ENCODE data around the gene LSM11. TPM values are rescaled to one million over a fixed set of nuclear protein-coding genes. Genes with fewer than 3 reads are reported as not detected.

LSM11 gene
- total RNA-seq, 3 donors from 2014 or later (not counting 1 experiment from before 2014, with no cell fraction given): 1.2 to 2.3 (median 2.0) TPM

DNA sequence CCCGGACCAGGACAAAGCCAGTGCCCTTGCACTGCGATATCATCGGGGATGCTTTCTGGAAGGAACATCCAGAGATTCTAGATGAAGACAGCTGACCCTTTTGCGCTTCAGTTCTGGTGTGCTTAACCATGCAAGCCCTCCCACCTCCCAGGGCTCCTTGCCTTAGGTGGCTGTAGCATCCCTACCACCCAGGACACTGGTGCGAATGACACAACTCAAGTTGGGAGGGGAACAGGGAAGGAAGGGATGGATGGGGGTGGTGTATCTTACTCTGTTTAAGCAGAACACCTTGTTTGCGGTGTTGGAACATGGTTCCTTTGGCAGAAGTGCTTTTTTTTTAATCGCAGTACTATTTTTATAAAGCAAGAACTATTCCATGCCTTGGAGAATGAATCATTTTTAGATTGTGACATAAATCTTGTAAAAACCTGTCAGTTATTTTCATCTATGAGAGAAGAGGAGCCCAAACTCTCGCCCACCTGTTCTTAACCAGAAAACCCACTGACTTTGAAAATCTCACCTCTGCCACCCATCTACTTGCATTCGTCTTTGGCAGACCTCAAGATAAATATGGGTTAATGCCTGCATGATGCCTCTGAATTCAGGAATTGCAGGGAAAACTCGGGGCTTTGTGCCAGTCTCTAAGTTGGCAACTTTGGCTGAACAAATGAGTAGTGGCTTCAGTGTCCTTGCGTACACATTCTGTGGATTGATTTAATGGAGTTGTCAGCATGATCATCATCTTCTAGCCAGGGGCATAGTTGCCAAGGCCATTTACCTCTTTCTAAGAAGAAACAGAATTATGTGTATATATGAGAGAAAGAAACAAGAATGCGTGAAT lies 3.9 kb upstream of the LSM11 start:
- intact Hi-C loops (cut with micrococcal nuclease): loop anchor here (5.0 kb wide), 1 partner anchor 67 kb away; the partner anchor contains the start of gene C5orf52
- Histone ChIP-seq H3K36me3 (ENCODE audit: control insufficient read depth, insufficient read depth, low read length) (peaks cover 6% of the 10 kb centered on the region), H3K27ac (ENCODE audit: low read length) (no peak overlapping the region), H3K4me3 (ENCODE audit: low read length) (no peak overlapping the region), H3K4me1 (ENCODE audit: control insufficient read depth, insufficient read depth, low read length) (peaks cover 10% of the 10 kb centered on the region), H3K9me3 (ENCODE audit: control insufficient read depth, insufficient read depth, low read length) (no peaks in the 10 kb centered on the region), H3K27me3 (ENCODE audit: control insufficient read depth, insufficient read depth, low read length) (no peaks in the 10 kb centered on the region)
- H3K9me3 Mint-ChIP-seq: no peaks in the 10 kb centered on the region
- peaks cover 6 to 16% of the 10 kb centered on the region in 2 donors for H3K4me1 Mint-ChIP-seq
- ATAC-seq (no peak), DNase-seq (no peak)
- no peak overlapping the region for H3K4me3 Mint-ChIP-seq
- WGBS (ENCODE audit: insufficient coverage): 91% methylated on average over 9 of the region's 12 CpGs
- no peaks in the 10 kb centered on the region for H3K36me3 Mint-ChIP-seq
- TF ChIP-seq, protein P1, sequence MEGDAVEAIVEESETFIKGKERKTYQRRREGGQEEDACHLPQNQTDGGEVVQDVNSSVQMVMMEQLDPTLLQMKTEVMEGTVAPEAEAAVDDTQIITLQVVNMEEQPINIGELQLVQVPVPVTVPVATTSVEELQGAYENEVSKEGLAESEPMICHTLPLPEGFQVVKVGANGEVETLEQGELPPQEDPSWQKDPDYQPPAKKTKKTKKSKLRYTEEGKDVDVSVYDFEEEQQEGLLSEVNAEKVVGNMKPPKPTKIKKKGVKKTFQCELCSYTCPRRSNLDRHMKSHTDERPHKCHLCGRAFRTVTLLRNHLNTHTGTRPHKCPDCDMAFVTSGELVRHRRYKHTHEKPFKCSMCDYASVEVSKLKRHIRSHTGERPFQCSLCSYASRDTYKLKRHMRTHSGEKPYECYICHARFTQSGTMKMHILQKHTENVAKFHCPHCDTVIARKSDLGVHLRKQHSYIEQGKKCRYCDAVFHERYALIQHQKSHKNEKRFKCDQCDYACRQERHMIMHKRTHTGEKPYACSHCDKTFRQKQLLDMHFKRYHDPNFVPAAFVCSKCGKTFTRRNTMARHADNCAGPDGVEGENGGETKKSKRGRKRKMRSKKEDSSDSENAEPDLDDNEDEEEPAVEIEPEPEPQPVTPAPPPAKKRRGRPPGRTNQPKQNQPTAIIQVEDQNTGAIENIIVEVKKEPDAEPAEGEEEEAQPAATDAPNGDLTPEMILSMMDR (IDR thresholded peaks at IDR 0.05): no peak
- H3K27ac Mint-ChIP-seq: no peak overlapping the region
- no peaks in the 10 kb centered on the region for H3K27me3 Mint-ChIP-seq (ENCODE audit: low read depth in 2 of 2)

- intact Hi-C loops (cut with micrococcal nuclease): loop anchor here (5.0 kb wide), 1 partner anchor 68 kb away; the partner anchor contains the start of gene C5orf52
- no peaks in the 10 kb centered on the region for H3K27me3 ChIP-seq (ENCODE audit: control insufficient read depth, insufficient read depth, low read length)
- peaks cover 4% of the 10 kb centered on the region for H3K36me3 ChIP-seq (ENCODE audit: control insufficient read depth, insufficient read depth, low read length)
- H3K4me3 ChIP-seq (ENCODE audit: low read length): no peak overlapping the region
- H3K4me1 ChIP-seq (ENCODE audit: control insufficient read depth, insufficient read depth, low read length): peaks cover 12% of the 10 kb centered on the region
- Mint-ChIP-seq H3K36me3 (no peaks in the 10 kb centered on the region), H3K4me3 (no peak overlapping the region), H3K27ac (no peak overlapping the region), H3K4me1 (peaks cover 12 to 20% of the 10 kb centered on the region in 2 donors), H3K27me3 (ENCODE audit: low read depth in 2 of 2) (no peaks in the 10 kb centered on the region), H3K9me3 (no peaks in the 10 kb centered on the region)
- ATAC-seq (no peak), DNase-seq (peak in 1 of 2 donors; percentile 61)
- no peak overlapping the region for H3K27ac ChIP-seq (ENCODE audit: low read length)
- no peaks in the 10 kb centered on the region for H3K9me3 ChIP-seq (ENCODE audit: control insufficient read depth, insufficient read depth, low read length)
- 73% methylated on average over 3 of the region's 3 CpGs for WGBS (ENCODE audit: insufficient coverage)
- TF ChIP-seq, protein P1 (IDR thresholded peaks at IDR 0.05): no peak
Observed at GRCh38 chr5:157740229-157740610, 3.3 kb upstream of the LSM11 start.

DNA sequence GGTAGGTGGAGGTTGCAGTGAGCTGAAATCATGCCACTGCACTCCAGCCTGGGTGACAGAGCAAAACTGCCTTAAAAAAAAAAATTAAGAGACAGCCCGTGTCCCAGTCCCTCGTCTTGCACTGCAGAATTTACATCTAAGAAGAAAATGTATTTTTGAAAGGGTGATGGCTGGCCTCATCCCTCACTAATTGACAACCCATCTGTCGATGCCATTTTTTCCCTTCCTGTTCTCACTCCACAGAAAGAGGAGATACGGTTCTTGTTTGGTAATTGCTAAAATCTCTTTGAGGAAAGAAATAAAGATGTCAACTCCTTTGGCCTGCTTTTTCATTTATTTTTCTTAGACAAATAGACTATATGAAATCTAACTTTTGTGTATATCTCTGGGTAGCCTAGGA lies 2.4 kb upstream of the LSM11 start:
- ATAC-seq (no peak), DNase-seq (no peak)
- Mint-ChIP-seq H3K36me3 (no peaks in the 10 kb centered on the region), H3K27me3 (ENCODE audit: low read depth in 2 of 2) (no peaks in the 10 kb centered on the region), H3K27ac (no peak overlapping the region), H3K9me3 (no peaks in the 10 kb centered on the region), H3K4me3 (no peak overlapping the region), H3K4me1 (peaks cover 16 to 24% of the 10 kb centered on the region in 2 donors)
- no peaks in the 10 kb centered on the region for H3K27me3 ChIP-seq (ENCODE audit: control insufficient read depth, insufficient read depth, low read length)
- H3K9me3 ChIP-seq (ENCODE audit: control insufficient read depth, insufficient read depth, low read length): no peaks in the 10 kb centered on the region
- WGBS (ENCODE audit: insufficient coverage): no CpG with 5 or more reads among the region's 4 CpGs
- peaks cover 12% of the 10 kb centered on the region for H3K4me1 ChIP-seq (ENCODE audit: control insufficient read depth, insufficient read depth, low read length)
- TF ChIP-seq, protein P1 (IDR thresholded peaks at IDR 0.05): no peak
- intact Hi-C loops (cut with micrococcal nuclease): loop anchor here (5.0 kb wide), 1 partner anchor 69 kb away; the partner anchor contains the start of gene C5orf52
- no peaks in the 10 kb centered on the region for H3K36me3 ChIP-seq (ENCODE audit: control insufficient read depth, insufficient read depth, low read length)
- H3K4me3 ChIP-seq (ENCODE audit: low read length): no peak overlapping the region
- H3K27ac ChIP-seq (ENCODE audit: low read length): no peak overlapping the region
